ENCODE data around the gene ANKRD50.

GRCh38 chr4:124708517-124709300, 3.8 kb downstream of the ANKRD50 start:
- no peak for TF ChIP-seq POLR2A (IDR thresholded peaks at IDR 0.05)
- TF ChIP-seq, protein P1, sequence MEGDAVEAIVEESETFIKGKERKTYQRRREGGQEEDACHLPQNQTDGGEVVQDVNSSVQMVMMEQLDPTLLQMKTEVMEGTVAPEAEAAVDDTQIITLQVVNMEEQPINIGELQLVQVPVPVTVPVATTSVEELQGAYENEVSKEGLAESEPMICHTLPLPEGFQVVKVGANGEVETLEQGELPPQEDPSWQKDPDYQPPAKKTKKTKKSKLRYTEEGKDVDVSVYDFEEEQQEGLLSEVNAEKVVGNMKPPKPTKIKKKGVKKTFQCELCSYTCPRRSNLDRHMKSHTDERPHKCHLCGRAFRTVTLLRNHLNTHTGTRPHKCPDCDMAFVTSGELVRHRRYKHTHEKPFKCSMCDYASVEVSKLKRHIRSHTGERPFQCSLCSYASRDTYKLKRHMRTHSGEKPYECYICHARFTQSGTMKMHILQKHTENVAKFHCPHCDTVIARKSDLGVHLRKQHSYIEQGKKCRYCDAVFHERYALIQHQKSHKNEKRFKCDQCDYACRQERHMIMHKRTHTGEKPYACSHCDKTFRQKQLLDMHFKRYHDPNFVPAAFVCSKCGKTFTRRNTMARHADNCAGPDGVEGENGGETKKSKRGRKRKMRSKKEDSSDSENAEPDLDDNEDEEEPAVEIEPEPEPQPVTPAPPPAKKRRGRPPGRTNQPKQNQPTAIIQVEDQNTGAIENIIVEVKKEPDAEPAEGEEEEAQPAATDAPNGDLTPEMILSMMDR (IDR thresholded peaks at IDR 0.05): no peak

Measured in testis (tissue), 2 donors.